B cell (primary cell): ENCODE measurements around the gene CD247.

Source experiments
- EZH2 ChIP-seq: IDR thresholded peaks from 2 replicates; pipeline ENCODE4 v1.6.1; 2012; ENCODE audit warnings: borderline replicate concordance, low read depth, mild to moderate bottlenecking, moderate library complexity, low read length; ENCODE audit not compliant: insufficient read depth, poor library complexity, severe bottlenecking
- TF ChIP-seq, protein P1 (sequence below): fragments of 200-600 bp; IDR thresholded peaks from one replicate; pipeline ENCODE4 v1.8.0; 2022; ENCODE audit warnings: antibody characterized with exemption, mild to moderate bottlenecking

DNA sequence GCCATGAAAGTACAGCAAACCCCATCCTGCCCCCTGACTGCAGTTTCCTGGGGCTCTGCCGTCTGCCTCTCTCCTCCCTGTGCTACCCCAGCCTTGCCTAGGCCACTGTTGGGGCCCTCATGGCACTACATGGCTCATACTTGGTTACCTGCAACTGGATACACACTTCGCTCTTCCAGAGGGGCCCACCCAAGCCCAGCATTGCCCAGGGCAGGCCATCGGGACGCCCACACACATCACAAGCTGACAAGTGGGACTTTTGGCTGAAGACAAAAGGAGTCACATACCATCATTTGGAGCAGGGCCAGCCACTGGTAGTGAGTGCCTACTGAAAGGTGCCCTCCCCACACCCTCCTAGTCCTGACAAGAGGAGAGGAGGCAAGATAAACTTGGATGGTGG is 82.8 kb downstream of the CD247 start:
- TF ChIP-seq, protein P1, sequence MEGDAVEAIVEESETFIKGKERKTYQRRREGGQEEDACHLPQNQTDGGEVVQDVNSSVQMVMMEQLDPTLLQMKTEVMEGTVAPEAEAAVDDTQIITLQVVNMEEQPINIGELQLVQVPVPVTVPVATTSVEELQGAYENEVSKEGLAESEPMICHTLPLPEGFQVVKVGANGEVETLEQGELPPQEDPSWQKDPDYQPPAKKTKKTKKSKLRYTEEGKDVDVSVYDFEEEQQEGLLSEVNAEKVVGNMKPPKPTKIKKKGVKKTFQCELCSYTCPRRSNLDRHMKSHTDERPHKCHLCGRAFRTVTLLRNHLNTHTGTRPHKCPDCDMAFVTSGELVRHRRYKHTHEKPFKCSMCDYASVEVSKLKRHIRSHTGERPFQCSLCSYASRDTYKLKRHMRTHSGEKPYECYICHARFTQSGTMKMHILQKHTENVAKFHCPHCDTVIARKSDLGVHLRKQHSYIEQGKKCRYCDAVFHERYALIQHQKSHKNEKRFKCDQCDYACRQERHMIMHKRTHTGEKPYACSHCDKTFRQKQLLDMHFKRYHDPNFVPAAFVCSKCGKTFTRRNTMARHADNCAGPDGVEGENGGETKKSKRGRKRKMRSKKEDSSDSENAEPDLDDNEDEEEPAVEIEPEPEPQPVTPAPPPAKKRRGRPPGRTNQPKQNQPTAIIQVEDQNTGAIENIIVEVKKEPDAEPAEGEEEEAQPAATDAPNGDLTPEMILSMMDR = no peak
- no peak for TF ChIP-seq EZH2
